Measurements from ENCODE around the gene SEMA4A.
"Not testable (repeated sequence)": the region's sequence is repeated elsewhere in the genome, so short reads cannot be mapped to it uniquely, and the experiment has no call there.

The SEMA4A gene

DNA sequence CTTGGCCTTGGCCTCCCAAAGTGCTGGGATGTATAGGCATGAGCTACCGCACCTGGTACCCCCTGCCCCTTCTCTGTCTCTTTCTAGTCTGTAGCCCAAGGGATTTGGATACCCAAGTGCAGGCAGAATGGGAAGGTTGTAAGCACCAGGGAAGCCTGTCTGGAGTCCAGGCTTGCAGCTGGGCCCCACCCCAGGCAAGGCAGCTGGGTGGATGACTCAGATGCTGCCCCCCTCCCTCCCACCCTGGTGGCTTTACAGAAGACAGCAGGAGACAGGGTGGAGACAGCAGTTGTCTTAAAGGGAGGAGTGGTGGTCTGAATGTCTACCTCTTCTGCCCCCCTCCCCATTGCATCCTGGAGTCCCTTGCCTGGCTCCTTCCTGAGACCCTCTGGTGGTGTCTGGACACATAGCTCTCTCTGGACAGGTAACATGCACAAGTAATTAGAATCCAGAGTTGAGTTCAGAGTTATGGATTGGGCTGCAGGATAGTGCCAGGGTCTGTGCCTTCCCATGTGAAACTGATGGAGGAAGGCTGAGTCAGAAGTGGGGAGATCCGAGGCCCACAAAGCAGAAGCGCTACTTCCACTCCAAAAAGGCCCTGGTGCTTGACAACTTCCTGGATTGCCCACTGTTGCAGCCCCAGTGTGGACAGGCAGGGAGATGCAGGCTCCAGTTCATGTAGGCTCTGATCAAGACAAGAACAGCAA, 33.7 kb upstream of the SEMA4A start:
- no peak for DNase-seq

DNA sequence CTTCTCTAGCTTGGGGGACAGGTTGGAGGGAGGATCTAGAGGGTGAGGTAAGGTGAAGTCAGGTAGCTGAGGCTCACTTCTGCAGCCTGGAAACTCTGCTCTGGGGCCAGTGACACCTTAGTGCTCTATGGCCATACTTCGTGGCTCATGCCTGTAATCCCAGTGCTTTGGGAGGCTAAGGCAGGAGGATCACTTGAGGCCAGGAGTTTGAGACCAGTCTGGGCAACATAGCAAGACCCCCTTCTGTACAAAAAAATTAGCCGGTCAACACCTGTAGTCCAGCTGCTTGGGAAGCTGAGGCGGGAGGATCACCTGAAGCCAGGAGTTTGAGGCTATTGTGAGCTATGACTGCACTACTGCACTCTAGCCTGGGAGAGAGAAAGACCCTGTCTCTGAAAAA, 33.1 kb upstream of the SEMA4A start:
- no peak for DNase-seq

- not testable (repeated sequence) for DNase-seq
Observed at GRCh38 chr1:156121005-156121404, 32.4 kb upstream of the SEMA4A start.

- no peak for DNase-seq
Observed at GRCh38 chr1:156121457-156121856, 31.9 kb upstream of the SEMA4A start.

DNA sequence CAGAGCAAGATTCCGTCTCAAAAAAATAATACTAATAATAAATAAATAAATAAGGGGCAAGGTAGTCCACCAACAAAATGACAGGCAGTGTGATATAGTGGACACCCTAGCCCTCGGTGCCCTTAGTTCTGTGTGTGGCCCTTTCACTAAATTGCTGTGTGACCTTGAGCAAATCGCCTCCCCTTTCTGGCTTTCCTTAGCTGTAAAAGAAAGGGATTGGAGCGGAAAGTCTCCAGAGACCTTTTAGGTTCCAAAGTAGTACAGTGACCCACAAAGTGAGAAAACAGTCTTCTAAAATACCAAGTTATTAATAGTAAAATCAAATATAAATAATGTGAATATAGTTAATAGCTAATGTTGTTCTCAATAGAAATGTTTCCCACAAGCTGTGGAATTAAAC, 31.3 kb upstream of the SEMA4A start:
- no peak for DNase-seq

DNA sequence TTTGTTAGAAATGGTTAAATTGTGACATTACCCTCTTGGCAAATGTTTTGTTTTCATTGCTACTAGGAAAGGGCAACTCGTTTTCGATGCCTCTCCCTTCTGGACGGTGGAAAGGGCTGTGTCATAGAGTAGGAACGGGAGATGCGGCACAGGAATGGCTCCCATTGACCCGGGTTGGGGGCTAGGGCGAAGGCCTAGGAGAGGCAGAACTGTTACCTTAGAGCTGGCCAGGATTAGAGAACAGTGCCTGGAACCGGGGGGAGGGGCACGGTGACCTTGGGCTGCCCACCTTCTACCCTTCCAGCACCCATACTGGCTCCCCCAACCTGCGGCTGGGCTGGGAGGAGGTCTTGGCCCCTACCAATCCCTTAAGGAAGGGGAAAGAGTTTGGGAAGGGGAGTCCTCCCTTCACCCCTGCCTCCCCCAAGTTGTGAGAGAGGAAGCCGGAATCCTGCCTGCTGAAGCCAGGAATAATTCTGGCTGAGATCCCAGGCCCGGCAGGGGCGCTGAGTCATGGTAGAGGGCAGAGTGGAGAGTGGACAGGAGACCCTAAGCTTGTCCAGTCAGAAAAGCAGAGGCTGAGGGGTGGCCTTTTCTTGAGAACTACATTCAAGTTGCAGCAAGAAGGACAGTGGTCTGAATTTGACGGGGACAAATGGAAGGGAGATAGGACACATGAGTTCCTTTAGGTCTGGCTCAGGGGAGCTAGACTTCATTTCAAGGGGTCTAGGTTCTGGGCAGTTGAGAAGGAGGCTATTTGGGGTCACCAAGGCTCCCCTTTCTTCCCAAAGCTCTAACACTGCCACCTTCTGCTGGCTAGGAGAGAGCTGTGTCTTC, 30.6 kb upstream of the SEMA4A start:
- DNase-seq = no peak

DNA sequence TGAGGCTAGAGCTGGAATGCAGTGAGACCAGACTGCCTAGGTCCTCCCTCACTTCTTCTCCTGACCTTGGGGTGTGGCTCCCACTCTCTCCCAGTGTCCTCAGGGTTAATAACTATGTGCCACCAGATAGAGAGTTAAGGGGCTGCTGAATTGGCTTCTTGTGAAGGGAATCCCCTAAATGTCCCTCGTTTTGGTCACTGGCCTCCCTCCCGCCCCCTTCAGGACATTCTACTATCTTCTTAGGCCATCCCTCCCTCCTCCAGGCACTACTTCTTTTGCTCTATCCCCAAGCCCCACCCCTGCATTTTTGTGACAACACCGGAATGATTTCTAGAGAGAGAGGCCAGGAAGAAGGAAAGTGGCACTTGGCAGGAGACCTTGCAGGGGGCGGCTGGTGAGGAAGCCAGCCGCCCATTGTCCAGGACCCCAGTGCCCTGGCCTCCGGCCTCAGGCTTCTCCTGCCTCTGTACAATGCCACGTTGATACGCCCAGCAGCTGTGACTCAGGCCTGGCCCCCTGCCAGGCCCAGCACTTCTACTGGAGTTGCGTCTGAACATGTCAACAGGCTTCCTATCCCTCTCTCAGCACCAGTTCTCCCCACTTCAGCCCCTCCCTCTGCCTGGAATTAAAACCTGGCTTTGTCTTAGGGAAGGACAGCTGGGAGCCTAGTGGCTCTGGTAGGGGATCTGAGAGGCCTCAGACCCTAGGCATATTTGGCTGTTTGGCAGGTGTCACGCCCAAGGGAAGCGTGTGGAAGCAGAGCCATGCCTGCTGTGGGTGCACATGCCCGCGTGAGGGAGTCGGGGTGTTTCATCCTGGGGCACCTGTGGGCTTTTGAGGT, 29.8 kb upstream of the SEMA4A start:
- peak; percentile 77 for DNase-seq

- DNase-seq = no peak
Observed at GRCh38 chr1:156124557-156125483, 28.6 kb upstream of the SEMA4A start.

GRCh38 chr1:156125544-156125943, 27.8 kb upstream of the SEMA4A start:
- not testable (repeated sequence) for DNase-seq

GRCh38 chr1:156126043-156126629, 27.2 kb upstream of the SEMA4A start:
- peak; percentile 62 for DNase-seq

GRCh38 chr1:156126630-156127534, 26.5 kb upstream of the SEMA4A start:
- DNase-seq = peak; percentile 88

- DNase-seq = no peak
Observed at GRCh38 chr1:156128308-156128653, 25.1 kb upstream of the SEMA4A start.

DNA sequence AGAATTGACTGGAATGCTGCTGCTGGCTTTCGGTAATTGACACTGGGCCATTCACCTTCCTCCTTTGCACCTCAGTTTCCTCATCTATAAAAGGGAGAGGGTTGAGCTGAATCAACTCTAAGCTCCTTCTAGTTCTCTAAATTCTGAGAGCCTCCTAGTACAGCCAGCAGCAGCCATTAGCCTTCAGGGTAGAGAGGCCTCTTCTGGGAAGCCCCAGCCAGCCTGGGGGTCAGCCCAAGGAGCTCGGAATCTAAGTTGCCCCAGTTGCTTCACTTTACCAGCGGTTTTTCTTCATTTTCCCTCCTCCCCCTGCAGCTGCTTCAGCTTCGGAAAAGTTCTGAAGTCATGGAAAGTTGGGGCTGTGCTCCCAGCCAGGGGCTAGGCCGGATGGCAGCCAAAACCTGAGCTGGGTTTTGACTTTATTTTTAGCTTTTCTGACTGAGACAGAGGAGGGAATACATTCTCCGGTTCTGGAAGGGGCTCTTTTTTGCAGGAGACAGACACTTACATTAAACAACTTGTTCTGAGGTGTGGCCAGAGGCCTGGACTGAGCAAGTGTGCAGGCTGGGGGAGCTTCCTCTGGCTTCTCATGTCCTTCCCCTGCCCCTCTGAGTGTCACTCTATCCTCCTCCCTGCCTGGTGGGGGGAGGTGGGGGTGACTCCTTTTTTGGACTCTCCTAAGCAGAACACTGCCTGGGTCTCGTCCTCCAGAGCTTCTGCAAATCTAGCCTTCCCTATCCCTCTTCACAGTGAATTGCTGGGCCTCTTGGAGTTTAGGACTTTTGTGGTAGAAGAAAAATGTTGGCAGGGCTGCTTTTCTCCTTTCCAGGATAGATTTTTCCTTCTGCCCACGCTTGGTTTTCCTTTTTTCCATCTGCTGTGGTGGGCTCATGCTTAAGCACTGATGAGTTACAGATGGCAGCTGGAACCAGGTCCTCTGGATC, 24.5 kb upstream of the SEMA4A start:
- no peak for DNase-seq

DNA sequence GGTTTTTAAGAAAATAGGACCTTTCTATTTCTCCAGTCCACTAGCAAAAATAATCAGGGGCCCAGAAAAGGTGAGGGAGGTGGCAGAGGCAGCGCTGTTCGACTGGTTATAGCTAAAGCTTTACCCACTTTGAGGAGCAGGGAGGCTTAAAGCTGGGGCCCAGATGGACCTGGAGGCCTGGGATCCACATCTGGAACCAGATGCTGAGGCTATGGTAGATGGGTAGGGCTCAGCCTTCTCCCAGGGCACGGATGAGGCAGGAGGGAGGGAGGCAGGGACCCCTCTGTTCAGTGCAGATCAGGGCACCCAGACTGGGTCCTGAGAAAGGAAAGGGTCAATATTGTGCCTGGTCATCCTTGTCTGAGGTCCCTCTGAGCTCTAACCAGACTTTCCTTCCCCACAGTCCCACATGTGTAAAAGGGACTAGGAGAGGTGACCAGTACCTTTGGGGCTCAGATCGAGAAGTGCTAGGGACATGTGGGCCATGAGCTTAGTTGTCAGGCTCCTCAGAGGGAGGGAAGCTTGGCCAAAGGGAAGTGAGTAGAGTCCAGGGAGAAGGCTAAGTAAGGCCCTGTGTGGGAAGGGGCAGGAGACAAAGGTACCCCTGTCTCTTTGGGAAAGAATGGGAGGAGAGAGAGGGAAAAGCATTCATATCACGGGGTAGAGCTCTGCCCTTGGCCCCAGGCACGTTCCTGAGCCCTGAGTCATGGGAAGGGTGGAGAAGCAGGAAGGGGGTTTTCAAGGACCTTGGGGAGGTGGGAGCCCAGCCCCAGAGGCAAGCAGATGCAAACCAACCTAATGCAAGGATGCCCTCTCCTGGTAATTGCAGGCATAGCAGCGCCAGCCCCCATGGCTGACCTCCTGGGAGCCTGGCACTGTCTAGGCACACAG, 23.5 kb upstream of the SEMA4A start:
- DNase-seq = peak; percentile 90

- DNase-seq = no peak
Observed at GRCh38 chr1:156130578-156130942, 22.8 kb upstream of the SEMA4A start.

DNA sequence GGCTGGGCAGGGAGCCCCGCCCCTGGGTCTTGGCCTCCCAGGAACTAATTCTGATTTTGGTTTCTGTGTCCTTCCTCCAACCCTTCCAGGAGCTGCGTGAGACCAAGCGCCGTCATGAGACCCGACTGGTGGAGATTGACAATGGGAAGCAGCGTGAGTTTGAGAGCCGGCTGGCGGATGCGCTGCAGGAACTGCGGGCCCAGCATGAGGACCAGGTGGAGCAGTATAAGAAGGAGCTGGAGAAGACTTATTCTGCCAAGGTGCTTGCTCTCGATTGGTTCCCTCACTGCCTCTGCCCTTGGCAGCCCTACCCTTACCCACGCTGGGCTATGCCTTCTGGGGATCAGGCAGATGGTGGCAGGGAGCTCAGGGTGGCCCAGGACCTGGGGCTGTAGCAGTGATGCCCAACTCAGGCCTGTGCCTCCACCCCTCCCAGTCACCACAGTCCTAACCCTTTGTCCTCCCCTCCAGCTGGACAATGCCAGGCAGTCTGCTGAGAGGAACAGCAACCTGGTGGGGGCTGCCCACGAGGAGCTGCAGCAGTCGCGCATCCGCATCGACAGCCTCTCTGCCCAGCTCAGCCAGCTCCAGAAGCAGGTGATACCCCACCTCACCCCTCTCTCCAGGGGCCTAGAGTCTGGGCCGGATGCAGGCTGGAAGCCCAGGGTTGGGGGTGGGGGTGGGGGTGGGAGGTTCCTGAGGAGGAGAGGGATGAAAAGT, 18.5 kb upstream of the SEMA4A start:
- DNase-seq = no peak

DNA sequence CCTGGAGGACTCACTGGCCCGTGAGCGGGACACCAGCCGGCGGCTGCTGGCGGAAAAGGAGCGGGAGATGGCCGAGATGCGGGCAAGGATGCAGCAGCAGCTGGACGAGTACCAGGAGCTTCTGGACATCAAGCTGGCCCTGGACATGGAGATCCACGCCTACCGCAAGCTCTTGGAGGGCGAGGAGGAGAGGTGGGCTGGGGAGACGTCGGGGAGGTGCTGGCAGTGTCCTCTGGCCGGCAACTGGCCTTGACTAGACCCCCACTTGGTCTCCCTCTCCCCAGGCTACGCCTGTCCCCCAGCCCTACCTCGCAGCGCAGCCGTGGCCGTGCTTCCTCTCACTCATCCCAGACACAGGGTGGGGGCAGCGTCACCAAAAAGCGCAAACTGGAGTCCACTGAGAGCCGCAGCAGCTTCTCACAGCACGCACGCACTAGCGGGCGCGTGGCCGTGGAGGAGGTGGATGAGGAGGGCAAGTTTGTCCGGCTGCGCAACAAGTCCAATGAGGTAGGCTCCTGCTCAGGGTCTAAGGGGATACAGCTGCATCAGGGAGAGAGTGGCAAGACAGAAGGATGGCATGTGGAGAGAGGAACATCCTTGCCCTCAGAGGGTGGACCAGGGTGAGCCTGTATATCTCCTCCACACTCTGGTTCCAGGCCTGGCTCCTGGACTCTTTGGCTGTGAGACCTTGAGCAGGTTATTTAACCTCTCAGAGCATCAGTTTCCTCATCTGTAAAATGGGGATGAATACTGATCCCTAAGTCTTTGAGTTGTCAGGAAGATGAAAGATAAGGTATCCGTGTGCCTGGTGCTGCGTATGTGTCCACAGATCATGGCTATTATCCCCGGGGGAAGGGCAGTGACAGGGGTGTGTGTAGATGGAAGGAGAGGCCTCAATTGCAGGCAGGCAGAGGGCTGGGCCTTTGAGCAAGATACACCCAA, 17.2 kb upstream of the SEMA4A start:
- DNase-seq = no peak
